ENCODE measurements around the gene HLA-DOA. TPM values are rescaled to one million over a fixed set of nuclear protein-coding genes. Genes with fewer than 3 reads are reported as not detected.

HLA-DOA gene
- polyA plus RNA-seq, 1 donor (not counting 4 experiments of a cell fraction or from before 2014, with no cell fraction given): not detected

- H3K9ac ChIP-seq (ENCODE audit: control insufficient read depth, extremely low read depth, insufficient read depth, low read length): peak within 1 kb of the TSS; percentile 100
- H3K36me3 ChIP-seq (ENCODE audit: control insufficient read depth in 2 of 2, extremely low read depth in 1 of 2, insufficient read depth in 2 of 2, low read length in 2 of 2): peaks cover 9 to 12% of the 10 kb centered on the region in 2 experiments
- FAIRE-seq (no peak), DNase-seq (ENCODE audit: low read depth, low spot score) (no peak)
- peak within 1 kb of the TSS; percentile 88 for H2AFZ ChIP-seq (ENCODE audit: control insufficient read depth, low read length)
- TF ChIP-seq EZH2 (IDR thresholded peaks at IDR 0.05; ENCODE audit: low read length): no peak
- no peak for TF ChIP-seq CTCF (optimal IDR thresholded peaks at IDR 0.05 in 1 of 3, IDR thresholded peaks at IDR 0.05 in 1 of 3, conservative IDR thresholded peaks at IDR 0.05 in 1 of 3; ENCODE audit: extremely low read depth in 1 of 3, insufficient read depth in 2 of 3, low read length in 3 of 3)
- H3K9me1 ChIP-seq (ENCODE audit: control insufficient read depth, extremely low read depth, insufficient read depth, low read length): no peaks in the 10 kb centered on the region
- dilution Hi-C loops (cut with MboI; ENCODE audit: extremely low pct_ligation_motif_present, low sequenced_read_pairs): no loop called here
- no peaks in the 10 kb centered on the region for H3K27me3 ChIP-seq (ENCODE audit: control insufficient read depth, extremely low read depth, insufficient read depth, low read length)
- H4K20me1 ChIP-seq (ENCODE audit: control insufficient read depth, extremely low read depth, insufficient read depth, low read length): peaks cover 10% of the 10 kb centered on the region
- H3K79me2 ChIP-seq (ENCODE audit: control insufficient read depth, insufficient read depth, low read length): peaks cover 23% of the 10 kb centered on the region
- peaks cover 8% of the 10 kb centered on the region for H3K4me1 ChIP-seq (ENCODE audit: control insufficient read depth, extremely low read depth, insufficient read depth, low read length)
- H3K27ac ChIP-seq (ENCODE audit: control insufficient read depth, insufficient read depth, low read length): peak within 1 kb of the TSS; percentile 100
- peak within 1 kb of the TSS; percentile 92 for H3K4me2 ChIP-seq (ENCODE audit: control insufficient read depth, extremely low read depth, insufficient read depth, low read depth, low read length)
- H3K4me3 ChIP-seq (ENCODE audit: control insufficient read depth in 2 of 3, extremely low read depth in 1 of 3, insufficient read depth in 2 of 3, low read depth in 1 of 3, low read length in 3 of 3): peak within 1 kb of the TSS; percentile 58 to 87 (median 74)
- H3K9me3 ChIP-seq (ENCODE audit: control insufficient read depth, low read depth, low read length): no peaks in the 10 kb centered on the region
Measured at GRCh38 chr6:32968093-32968866, 41.1 kb downstream of the HLA-DOA start, which contains the start of gene BRD2. BRD2 (plus strand) TSS chr6:32968594; CDS start chr6:32972899, 4,305 bp downstream.

GRCh38 chr6:32967151-32968091 is 42.0 kb downstream of the HLA-DOA start:
- peak; percentile 79 for FAIRE-seq
- no peak for DNase-seq (ENCODE audit: low read depth, low spot score)
- peak overlapping the region; percentile 86 for H2AFZ ChIP-seq (ENCODE audit: control insufficient read depth, low read length)

More at GRCh38 chr6:32967151-32968091, 42.0 kb downstream of the HLA-DOA start:
- Histone ChIP-seq H3K9ac (ENCODE audit: control insufficient read depth, extremely low read depth, insufficient read depth, low read length) (peak overlapping the region; percentile 100), H3K9me3 (ENCODE audit: control insufficient read depth, low read depth, low read length) (no peaks in the 10 kb centered on the region), H3K4me1 (ENCODE audit: control insufficient read depth, extremely low read depth, insufficient read depth, low read length) (peaks cover 8% of the 10 kb centered on the region), H4K20me1 (ENCODE audit: control insufficient read depth, extremely low read depth, insufficient read depth, low read length) (peaks cover 2% of the 10 kb centered on the region), H3K27ac (ENCODE audit: control insufficient read depth, insufficient read depth, low read length) (peak overlapping the region; percentile 100), H3K27me3 (ENCODE audit: control insufficient read depth, extremely low read depth, insufficient read depth, low read length) (no peaks in the 10 kb centered on the region), H3K9me1 (ENCODE audit: control insufficient read depth, extremely low read depth, insufficient read depth, low read length) (no peaks in the 10 kb centered on the region), H3K36me3 (ENCODE audit: control insufficient read depth in 2 of 2, extremely low read depth in 1 of 2, insufficient read depth in 2 of 2, low read length in 2 of 2) (peaks cover 3 to 4% of the 10 kb centered on the region in 2 experiments), H3K4me2 (ENCODE audit: control insufficient read depth, extremely low read depth, insufficient read depth, low read depth, low read length) (peak overlapping the region; percentile 92), H3K79me2 (ENCODE audit: control insufficient read depth, insufficient read depth, low read length) (peaks cover 14% of the 10 kb centered on the region), H3K4me3 (ENCODE audit: control insufficient read depth in 2 of 3, extremely low read depth in 1 of 3, insufficient read depth in 2 of 3, low read depth in 1 of 3, low read length in 3 of 3) (peak overlapping the region; percentile 58 to 87 (median 74))
- dilution Hi-C loops (cut with MboI; ENCODE audit: extremely low pct_ligation_motif_present, low sequenced_read_pairs): no loop called here
- TF ChIP-seq CTCF (optimal IDR thresholded peaks at IDR 0.05 in 1 of 3, IDR thresholded peaks at IDR 0.05 in 1 of 3, conservative IDR thresholded peaks at IDR 0.05 in 1 of 3; ENCODE audit: extremely low read depth in 1 of 3, insufficient read depth in 2 of 3, low read length in 3 of 3) (peak; percentile 51 to 77 (median 70)), EZH2 (IDR thresholded peaks at IDR 0.05; ENCODE audit: low read length) (no peak)

All from keratinocyte (primary cell).